Ovary (tissue), 3 donors: ENCODE results near the gene ANXA4.

ENCODE experiments used
- EP300 ChIP-seq: sonication (generic); formaldehyde crosslinking; IDR thresholded peaks from one replicate; pipeline ENCODE4 v1.6.1; 2017; ENCODE audit warnings: antibody characterized with exemption
- POLR2A ChIP-seq: fragments of 450-650 bp; IDR thresholded peaks from one replicate; pipeline ENCODE4 v1.6.1; 2017; ENCODE audit warnings: antibody characterized with exemption, mild to moderate bottlenecking, moderate library complexity
- TF ChIP-seq, protein P1 (sequence below), 3 donors: fragments of 450-650 bp in 2 of 3; fragments of 200-600 bp in 1 of 3; IDR thresholded peaks; one replicate each; pipeline versions ENCODE4 v1.5.1 to v1.8.0; 2016 to 2022; ENCODE audit warnings: antibody characterized with exemption in 3 of 3, mild to moderate bottlenecking in 1 of 3
- donor health status: DM: no; HTN: no; CAD: no.

DNA sequence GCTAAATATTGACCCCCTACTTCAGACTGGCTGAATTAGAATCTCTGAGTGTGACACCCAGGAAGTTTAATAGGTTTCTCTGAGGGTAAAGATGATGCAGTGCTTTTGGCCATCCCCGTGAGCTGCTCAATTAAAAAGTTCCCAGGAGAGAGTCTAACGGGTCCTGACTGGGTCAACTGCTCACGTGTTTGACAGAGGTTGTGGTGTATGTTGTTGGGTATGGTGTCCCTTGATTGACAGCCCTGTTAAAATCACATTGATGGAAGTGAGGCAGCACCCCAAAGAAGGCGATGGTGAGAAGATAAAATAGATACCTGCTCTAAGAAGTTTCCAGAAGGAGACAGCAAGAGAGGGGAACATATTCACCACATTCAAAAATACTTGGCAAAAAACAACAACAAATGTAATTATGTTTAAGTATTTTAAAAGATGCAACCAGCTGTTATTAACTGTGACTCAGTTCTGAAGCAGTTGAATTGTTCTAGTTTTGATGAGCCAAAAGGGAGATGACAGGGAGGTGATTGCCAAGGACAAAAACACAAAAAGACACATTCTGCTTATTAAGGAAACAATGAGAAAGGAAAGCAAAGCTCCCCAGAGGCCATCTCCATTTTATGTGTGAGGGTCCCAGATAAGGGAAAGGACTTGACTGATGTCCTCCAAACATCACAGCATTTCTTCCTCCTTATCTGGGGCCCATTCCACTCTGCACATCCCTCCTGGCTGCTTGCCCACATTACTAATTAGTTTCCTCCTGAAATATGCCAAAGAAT lies 76.0 kb downstream of the ANXA4 start:
- TF ChIP-seq, protein P1, sequence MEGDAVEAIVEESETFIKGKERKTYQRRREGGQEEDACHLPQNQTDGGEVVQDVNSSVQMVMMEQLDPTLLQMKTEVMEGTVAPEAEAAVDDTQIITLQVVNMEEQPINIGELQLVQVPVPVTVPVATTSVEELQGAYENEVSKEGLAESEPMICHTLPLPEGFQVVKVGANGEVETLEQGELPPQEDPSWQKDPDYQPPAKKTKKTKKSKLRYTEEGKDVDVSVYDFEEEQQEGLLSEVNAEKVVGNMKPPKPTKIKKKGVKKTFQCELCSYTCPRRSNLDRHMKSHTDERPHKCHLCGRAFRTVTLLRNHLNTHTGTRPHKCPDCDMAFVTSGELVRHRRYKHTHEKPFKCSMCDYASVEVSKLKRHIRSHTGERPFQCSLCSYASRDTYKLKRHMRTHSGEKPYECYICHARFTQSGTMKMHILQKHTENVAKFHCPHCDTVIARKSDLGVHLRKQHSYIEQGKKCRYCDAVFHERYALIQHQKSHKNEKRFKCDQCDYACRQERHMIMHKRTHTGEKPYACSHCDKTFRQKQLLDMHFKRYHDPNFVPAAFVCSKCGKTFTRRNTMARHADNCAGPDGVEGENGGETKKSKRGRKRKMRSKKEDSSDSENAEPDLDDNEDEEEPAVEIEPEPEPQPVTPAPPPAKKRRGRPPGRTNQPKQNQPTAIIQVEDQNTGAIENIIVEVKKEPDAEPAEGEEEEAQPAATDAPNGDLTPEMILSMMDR (IDR thresholded peaks at IDR 0.05) = no peak
- TF ChIP-seq EP300 = no peak
- TF ChIP-seq POLR2A = no peak
